Placental pericyte (primary cell): ENCODE measurements around the gene ZNF568. TPM values are rescaled to one million over a fixed set of nuclear protein-coding genes. Genes with fewer than 3 reads are reported as not detected.

Source experiments
- total RNA-seq: library from RNA; depleted of rRNA; stranded (reverse); fragments of >200 nt; gene quantifications from 2 replicates; pipeline ENCODE4 v1.2.3, GENCODE V29; 2012

Gene ZNF568
- 9.0 and 9.6 TPM in 2 replicates for total RNA-seq

DNA sequence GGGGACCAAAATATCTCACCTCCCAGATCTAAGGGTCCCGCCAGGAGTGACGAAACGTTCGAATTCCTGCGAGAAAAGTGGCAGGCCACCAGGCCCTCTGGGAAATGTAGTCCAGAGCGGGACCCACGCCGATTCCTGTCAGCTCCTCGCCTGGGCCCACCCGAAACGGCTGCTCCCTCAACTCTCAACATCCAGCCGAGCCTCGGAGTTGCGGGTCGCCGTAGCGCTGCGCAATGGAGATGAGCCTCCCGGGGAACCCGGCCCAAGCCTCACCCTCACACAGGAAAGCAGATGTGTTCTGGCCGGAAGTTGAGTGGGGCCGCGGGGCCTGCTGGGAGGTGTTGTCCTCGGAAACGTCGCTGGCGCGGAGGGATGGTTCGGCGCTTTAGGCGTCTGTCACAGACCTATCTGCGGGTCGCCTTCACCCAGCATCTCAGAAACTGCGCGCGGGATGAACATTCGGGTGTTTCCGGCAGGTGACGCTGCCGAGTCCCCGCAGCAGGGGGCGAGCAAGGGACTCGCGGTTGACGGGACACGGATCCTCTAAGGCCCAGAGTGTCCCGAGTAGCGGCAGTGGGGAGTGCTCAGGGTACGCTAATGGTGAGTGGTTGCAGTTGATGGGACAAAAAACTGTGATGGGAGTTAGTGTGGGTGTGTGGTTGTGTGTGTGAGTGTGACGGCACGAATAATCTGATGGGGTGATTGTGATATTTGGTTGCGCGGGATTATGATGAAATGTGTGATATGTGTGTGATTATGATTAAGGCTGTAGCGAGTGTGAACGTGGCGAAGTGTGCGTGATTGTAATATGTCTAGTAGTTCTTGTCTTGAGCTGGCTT, at the start of gene ZNF568, which contains the start of gene ZNF829:
Gene ZNF568, plus strand, starts transcription at position 341 of the 839 bp plus-strand sequence. CDS start 6,439 bp downstream, outside the sequence.
Gene ZNF829, minus strand, starts transcription at position 300 of the 839 bp plus-strand sequence. CDS start 1,124 bp downstream, outside the sequence.

Other genes with a start within 250 kb of the ZNF568 start
- 8.2 and 9.2 TPM in 2 replicates for gene ZNF461, start 249.5 kb upstream of the ZNF568 start, total RNA-seq
- 5.7 and 5.9 TPM in 2 replicates for gene ZNF567, start 228.7 kb upstream of the ZNF568 start, total RNA-seq
- gene ZNF850, start 143.5 kb upstream of the ZNF568 start, total RNA-seq = 4.2 and 9.2 TPM in 2 replicates
- 2.4 and 6.3 TPM in 2 replicates for gene ZNF790, start 77.9 kb upstream of the ZNF568 start, total RNA-seq
- 1.4 and 2.4 TPM in 2 replicates for gene ZNF345, start 65.5 kb upstream of the ZNF568 start, total RNA-seq
- 2.4 and 4.4 TPM in 2 replicates for gene ZNF829, start within 50 bp of the ZNF568 start, total RNA-seq
- 4.6 and 6.3 TPM in 2 replicates for gene ZNF420, start 162.1 kb downstream of the ZNF568 start, total RNA-seq